Thoracic aorta (tissue), 2 donors: ENCODE measurements around the gene KAZN. TPM values are rescaled to one million over a fixed set of nuclear protein-coding genes. Genes with fewer than 3 reads are reported as not detected.

Experiments
- ATAC-seq: fragments of 150-250 bp; one replicate; pipeline ENCODE4 v1.8.0; 2017; ENCODE audit warnings: low read depth; ENCODE audit not compliant: insufficient number of reproducible peaks, low FRiP score
- DNase-seq: peaks from one replicate; pipeline ENCODE4 v3.0.0-alpha.2; 2020; ENCODE audit warnings: low spot score
- H3K27ac ChIP-seq, 2 donors: fragments of 200-600 bp; sonication (generic); 1 replicate in 1 of 2; 2 replicates in 1 of 2; pipeline ENCODE4 v1.5.1; 2016; ENCODE audit warnings: mild to moderate bottlenecking in 2 of 2, moderate library complexity in 2 of 2
- H3K27me3 ChIP-seq: fragments of 200-600 bp; sonication (generic); replicated peaks from 2 replicates; pipeline ENCODE4 v1.6.0; 2016; ENCODE audit warnings: mild to moderate bottlenecking; ENCODE audit not compliant: insufficient read depth
- H3K36me3 ChIP-seq: fragments of 200-600 bp; sonication (generic); one replicate; pipeline ENCODE4 v1.5.1; 2016
- H3K4me1 ChIP-seq, 2 donors: fragments of 200-600 bp; sonication (generic); 1 replicate in 1 of 2; 2 replicates in 1 of 2; pipeline versions ENCODE4 v1.5.1 to v1.6.0; 2016; ENCODE audit warnings: low read depth in 2 of 2, mild to moderate bottlenecking in 1 of 2; ENCODE audit not compliant: control insufficient read depth in 1 of 2
- H3K4me3 ChIP-seq: fragments of 200-600 bp; sonication (generic); 2 replicates; pipeline ENCODE4 v1.5.1; 2016; ENCODE audit warnings: mild to moderate bottlenecking
- H3K9me3 ChIP-seq: fragments of 200-600 bp; sonication (generic); 2 replicates; pipeline ENCODE4 v1.5.1; 2016
- total RNA-seq, 2 donors: library from RNA; depleted of rRNA; stranded (reverse); fragments of >200 nt; gene quantifications; one replicate each; pipeline versions ENCODE4 v1.1.0 to v1.2.3, GENCODE V29; 2016
- TF ChIP-seq, protein P1 (sequence below): fragments of 200-600 bp; sonication (generic); IDR thresholded peaks from one replicate; pipeline ENCODE4 v1.5.1; 2019; ENCODE audit warnings: antibody characterized with exemption

KAZN gene
- total RNA-seq, 2 donors from 2014 or later: 17.4 to 30.3 TPM

DNA sequence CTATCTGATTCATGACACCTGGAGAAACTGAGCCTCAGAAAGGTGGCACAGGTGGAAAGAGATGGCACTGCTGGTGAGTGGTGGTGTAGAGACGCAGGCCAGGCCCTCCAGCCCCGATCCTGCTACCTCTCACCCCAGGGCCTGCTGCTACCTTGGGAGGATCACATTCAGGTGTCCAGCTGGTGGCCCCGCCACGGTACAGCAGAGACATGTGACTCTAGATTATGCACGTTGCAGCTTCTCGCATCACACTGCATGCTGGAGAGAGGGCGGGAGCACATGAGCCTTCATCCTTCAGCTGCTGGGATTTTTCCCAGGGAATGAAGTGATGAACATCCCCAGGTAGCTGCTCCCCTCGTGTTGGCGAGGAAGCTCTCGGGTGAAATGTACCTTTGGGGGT is 32.9 kb downstream of the KAZN start:
- no peak for ATAC-seq
- Histone ChIP-seq H3K4me3 (no peak overlapping the region), H3K27me3 (no peaks in the 10 kb centered on the region), H3K36me3 (no peaks in the 10 kb centered on the region), H3K27ac (no peak overlapping the region), H3K4me1 (no peaks in the 10 kb centered on the region), H3K9me3 (no peaks in the 10 kb centered on the region)
- no peak for DNase-seq
- TF ChIP-seq, protein P1, sequence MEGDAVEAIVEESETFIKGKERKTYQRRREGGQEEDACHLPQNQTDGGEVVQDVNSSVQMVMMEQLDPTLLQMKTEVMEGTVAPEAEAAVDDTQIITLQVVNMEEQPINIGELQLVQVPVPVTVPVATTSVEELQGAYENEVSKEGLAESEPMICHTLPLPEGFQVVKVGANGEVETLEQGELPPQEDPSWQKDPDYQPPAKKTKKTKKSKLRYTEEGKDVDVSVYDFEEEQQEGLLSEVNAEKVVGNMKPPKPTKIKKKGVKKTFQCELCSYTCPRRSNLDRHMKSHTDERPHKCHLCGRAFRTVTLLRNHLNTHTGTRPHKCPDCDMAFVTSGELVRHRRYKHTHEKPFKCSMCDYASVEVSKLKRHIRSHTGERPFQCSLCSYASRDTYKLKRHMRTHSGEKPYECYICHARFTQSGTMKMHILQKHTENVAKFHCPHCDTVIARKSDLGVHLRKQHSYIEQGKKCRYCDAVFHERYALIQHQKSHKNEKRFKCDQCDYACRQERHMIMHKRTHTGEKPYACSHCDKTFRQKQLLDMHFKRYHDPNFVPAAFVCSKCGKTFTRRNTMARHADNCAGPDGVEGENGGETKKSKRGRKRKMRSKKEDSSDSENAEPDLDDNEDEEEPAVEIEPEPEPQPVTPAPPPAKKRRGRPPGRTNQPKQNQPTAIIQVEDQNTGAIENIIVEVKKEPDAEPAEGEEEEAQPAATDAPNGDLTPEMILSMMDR: no peak

DNA sequence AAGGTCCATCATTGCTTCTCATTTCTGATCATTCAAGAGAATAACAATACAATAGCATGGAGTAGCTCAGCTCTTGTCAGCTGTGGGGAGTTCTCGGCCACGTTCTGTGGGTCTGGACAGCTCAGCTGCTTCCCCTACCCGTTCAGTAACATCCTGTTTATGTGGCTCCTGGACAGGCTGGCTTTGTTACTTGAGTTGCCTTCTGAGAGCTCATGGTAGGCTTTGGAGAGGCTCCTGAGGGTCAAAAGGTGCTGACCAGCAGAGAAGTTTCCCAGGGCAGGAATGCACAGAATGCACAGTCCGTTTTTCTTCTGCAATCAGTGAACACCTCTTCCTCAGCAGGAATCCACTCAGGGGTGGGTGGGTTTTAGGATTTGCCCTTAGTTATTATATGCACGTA is 36.0 kb downstream of the KAZN start:
- DNase-seq (no peak), ATAC-seq (no peak)
- H3K36me3 ChIP-seq: no peaks in the 10 kb centered on the region
- TF ChIP-seq, protein P1: no peak
- H3K27me3 ChIP-seq: no peaks in the 10 kb centered on the region
- H3K4me1 ChIP-seq: no peaks in the 10 kb centered on the region
- no peak overlapping the region for H3K27ac ChIP-seq
- H3K9me3 ChIP-seq: no peaks in the 10 kb centered on the region
- no peak overlapping the region for H3K4me3 ChIP-seq

DNA sequence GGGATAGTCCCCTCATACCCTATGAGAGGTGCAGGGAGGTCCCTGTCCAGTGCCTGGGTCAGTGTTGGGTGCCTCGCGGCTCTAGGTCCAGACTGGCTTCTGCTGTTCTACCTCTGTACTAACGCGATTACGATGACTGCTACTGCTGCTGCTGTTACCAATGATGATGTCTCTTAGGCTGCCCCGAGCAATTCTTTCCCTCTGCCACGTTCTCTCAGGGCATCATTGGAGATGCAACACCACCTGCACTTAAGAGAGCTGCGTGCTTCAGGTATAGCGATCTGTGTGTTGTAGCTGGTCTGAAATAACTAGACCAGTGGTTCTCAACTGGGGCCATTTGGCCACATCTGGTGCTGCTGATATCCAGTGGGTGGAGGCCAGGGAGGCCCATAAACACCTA is 36.9 kb downstream of the KAZN start:
- DNase-seq (no peak), ATAC-seq (no peak)
- TF ChIP-seq, protein P1: no peak

DNA sequence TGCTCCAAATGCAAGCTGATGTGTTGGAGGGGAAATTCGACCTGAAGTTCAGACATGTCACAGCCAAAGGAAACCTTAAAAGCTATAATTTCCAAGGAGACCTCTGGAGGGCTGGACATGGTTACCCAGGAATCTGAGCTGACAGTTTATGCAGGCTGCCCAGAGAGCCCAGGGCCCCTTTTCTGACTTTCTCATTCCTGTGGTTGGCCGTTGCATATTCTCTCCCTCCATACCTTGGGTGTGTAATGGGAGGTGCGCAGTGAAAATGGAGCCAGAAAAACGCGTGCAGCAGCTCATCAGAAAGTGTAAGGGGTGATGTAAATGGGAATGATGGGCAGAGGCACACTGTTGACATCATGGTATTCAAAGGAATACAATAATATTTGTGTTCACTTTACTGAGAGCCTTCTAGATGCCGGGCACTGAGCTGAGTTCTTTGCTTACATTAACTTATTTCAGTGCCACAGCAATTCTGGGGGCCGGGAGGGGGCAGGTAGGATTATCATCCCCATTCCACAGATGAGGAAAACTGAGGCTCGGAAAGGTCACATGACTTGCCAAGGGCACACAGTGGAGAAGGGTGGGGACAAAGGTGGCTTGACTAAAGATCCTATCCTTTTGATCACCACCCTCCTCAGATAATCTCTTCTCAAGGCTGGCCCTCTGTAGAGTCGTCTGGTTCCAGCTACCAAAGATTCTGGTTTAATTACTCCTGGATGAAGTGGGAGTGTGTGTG is 38.6 kb downstream of the KAZN start:
- TF ChIP-seq, protein P1: no peak
- H3K4me1 ChIP-seq: no peaks in the 10 kb centered on the region
- no peaks in the 10 kb centered on the region for H3K9me3 ChIP-seq
- no peaks in the 10 kb centered on the region for H3K27me3 ChIP-seq
- no peak for DNase-seq
- no peak overlapping the region for H3K27ac ChIP-seq
- no peak overlapping the region for H3K4me3 ChIP-seq
- no peak for ATAC-seq
- H3K36me3 ChIP-seq: no peaks in the 10 kb centered on the region

More for the DNA sequence above, 36.9 kb downstream of the KAZN start:
- Histone ChIP-seq H3K36me3 (no peaks in the 10 kb centered on the region), H3K27ac (no peak overlapping the region), H3K4me3 (no peak overlapping the region), H3K4me1 (no peaks in the 10 kb centered on the region), H3K27me3 (no peaks in the 10 kb centered on the region), H3K9me3 (no peaks in the 10 kb centered on the region)

DNA sequence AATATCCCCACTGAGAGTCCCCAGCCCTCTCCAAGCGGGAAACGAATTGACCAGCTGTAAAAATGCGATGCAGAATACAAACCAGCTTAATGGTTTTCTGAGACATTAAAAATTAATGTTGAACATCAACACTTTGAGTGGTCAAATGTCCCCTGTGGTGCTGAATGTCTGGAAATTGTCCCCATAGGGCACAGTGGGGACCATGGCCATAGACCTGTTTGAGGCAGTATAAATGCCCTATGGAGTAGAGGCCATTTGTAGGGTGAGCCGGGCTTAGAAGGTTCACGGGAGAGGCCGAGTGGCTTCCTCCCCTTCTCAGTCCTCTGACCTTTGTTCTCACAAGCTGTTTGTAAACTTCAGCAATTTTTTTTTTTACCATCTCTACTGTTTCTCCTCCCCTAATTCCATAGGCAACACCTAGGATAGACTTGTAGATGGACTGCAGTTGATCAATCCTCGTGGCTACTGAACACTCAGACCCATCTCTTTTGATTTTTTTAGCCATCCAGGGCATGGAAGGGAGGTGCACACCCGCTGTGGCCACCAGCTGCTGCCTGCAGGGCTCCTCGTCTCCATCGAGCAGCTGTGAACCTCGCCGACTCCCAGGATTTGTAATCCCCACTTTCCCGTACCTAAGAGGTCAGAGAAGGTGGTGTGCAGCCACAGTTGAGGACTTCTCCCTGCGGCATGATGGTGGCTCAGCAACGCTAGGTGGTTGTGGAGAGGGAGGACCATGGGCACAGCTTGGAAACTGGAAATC is 41.0 kb downstream of the KAZN start:
- DNase-seq (no peak), ATAC-seq (no peak)
- H3K36me3 ChIP-seq: no peaks in the 10 kb centered on the region
- no peak overlapping the region for H3K4me3 ChIP-seq
- no peak overlapping the region for H3K27ac ChIP-seq
- H3K4me1 ChIP-seq: no peaks in the 10 kb centered on the region
- TF ChIP-seq, protein P1: no peak
- H3K27me3 ChIP-seq: no peaks in the 10 kb centered on the region
- no peaks in the 10 kb centered on the region for H3K9me3 ChIP-seq
